Activated naive CD8-positive, alpha-beta T cell (primary cell): ENCODE data around the gene ZNF384.

Experiments used
- H3K27ac Mint-ChIP-seq: one replicate; pipeline ENCODE4 v1.8.0; 2021; ENCODE audit warnings: mixed read lengths
- H3K27me3 Mint-ChIP-seq: one replicate; pipeline ENCODE4 v1.8.0; 2021; ENCODE audit warnings: mixed read lengths
- H3K36me3 Mint-ChIP-seq: one replicate; pipeline ENCODE4 v1.8.0; 2021; ENCODE audit warnings: mixed read lengths
- H3K4me1 Mint-ChIP-seq: one replicate; pipeline ENCODE4 v1.8.0; 2021; ENCODE audit warnings: low read depth, mixed read lengths
- H3K4me3 Mint-ChIP-seq: one replicate; pipeline ENCODE4 v1.8.0; 2021; ENCODE audit warnings: mild to moderate bottlenecking, mixed read lengths
- H3K9me3 Mint-ChIP-seq: one replicate; pipeline ENCODE4 v1.8.0; 2021; ENCODE audit warnings: low read depth, mixed read lengths

The ZNF384 gene

DNA sequence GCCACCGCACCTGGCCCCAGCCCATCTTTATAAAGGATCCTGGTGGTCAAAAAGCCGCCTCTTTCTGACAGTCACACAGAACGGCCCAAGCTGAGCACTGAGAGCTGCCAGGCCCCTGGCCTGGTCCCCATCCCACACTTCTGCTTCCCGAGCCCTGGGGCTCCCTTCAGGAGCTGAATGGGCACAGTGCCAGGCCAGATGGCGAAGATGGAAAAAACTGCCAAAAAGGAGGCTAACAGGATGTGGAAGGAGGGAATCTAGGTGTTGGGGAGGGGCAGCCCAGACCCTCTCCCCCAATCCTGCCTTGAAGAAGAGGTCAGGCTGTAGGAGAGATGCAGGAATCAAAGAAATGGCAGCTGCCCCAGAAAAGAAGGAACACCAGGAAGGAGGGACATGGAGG lies 58.4 kb downstream of the ZNF384 start:
- peak overlapping the region; percentile 99 for H3K27ac Mint-ChIP-seq
- H3K4me1 Mint-ChIP-seq = peaks cover 69% of the 10 kb centered on the region
- H3K9me3 Mint-ChIP-seq = no peaks in the 10 kb centered on the region
- no peaks in the 10 kb centered on the region for H3K27me3 Mint-ChIP-seq
- no peaks in the 10 kb centered on the region for H3K36me3 Mint-ChIP-seq
- peak overlapping the region; percentile 85 for H3K4me3 Mint-ChIP-seq

DNA sequence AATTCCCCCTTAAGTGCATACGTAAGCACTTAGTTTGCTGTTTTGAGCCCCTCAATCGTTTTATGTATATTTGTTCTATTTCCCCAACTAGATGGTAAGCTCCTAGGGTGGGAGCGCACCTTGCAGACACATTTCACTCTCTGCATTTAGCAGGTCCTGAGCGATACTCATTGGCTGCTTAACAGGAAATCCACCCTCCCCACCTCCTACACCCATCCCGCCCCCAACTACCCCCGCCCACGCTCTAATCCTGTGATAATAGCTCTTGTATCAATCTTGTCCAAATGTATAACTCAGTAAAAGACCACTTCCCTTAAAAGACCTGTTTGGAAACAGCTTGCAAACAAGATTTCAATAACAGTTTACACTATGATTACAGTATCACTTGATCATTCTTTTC lies 61.6 kb downstream of the ZNF384 start:
- Mint-ChIP-seq H3K36me3 (peaks cover 2% of the 10 kb centered on the region), H3K4me1 (peaks cover 48% of the 10 kb centered on the region), H3K27ac (peak overlapping the region; percentile 93), H3K27me3 (no peaks in the 10 kb centered on the region), H3K9me3 (no peaks in the 10 kb centered on the region), H3K4me3 (peak overlapping the region; percentile 90)

DNA sequence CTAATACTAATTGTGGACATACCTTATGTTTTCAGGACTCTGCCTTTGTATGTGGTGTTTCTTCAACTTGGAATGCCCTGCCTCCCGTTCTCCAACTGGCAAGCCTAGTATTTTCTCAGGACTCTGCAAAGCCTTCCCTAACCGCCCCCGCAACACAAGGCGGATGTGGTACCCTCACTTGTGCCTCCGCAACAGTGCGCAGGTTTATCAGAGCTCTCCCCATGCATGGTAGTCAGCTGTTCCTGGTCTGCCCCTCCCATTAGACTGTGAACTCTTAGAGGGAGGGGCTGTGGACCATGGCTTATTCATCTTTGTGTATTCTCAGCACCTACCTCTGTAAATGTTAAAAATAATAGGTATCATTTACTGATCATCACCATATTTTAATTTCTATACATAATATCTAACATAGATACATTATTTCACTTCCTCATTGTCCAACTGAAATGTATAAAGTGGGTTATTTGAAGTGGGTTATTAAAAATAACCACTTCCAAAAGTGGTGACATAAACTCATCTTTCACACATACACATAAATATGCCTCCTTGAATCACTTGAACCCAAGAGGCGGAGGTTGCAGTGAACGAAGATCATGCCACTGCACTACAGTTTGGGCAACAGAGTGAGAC lies 62.4 kb downstream of the ZNF384 start:
- H3K27me3 Mint-ChIP-seq = no peaks in the 10 kb centered on the region
- H3K36me3 Mint-ChIP-seq = peaks cover 2% of the 10 kb centered on the region
- no peaks in the 10 kb centered on the region for H3K9me3 Mint-ChIP-seq
- H3K4me1 Mint-ChIP-seq = peaks cover 40% of the 10 kb centered on the region
- peak overlapping the region; percentile 83 for H3K27ac Mint-ChIP-seq
- peak overlapping the region; percentile 90 for H3K4me3 Mint-ChIP-seq

DNA sequence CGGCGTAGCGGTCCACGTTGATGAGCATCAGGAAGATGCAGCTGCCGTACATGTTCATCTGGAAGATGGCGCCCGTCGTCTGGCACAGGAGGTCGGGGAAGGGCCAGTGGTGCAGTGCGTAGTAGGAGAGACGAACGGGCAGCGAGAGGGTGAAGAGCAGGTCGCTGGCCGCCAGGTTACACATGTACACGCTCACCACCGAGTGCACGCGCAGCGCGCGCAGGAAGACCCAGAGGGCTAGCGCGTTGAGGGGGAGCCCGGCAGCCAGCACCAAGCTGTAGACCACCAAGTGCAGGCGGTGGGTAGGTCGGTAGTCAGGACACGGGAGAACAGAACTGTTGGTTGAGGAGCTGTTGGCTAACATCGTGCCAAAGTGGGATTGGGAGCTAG lies 68.3 kb downstream of the ZNF384 start:
- Mint-ChIP-seq H3K27me3 (no peaks in the 10 kb centered on the region), H3K27ac (peak overlapping the region; percentile 70), H3K9me3 (no peaks in the 10 kb centered on the region), H3K4me1 (peaks cover 24% of the 10 kb centered on the region), H3K36me3 (peaks cover 2% of the 10 kb centered on the region), H3K4me3 (peak overlapping the region; percentile 69)

DNA sequence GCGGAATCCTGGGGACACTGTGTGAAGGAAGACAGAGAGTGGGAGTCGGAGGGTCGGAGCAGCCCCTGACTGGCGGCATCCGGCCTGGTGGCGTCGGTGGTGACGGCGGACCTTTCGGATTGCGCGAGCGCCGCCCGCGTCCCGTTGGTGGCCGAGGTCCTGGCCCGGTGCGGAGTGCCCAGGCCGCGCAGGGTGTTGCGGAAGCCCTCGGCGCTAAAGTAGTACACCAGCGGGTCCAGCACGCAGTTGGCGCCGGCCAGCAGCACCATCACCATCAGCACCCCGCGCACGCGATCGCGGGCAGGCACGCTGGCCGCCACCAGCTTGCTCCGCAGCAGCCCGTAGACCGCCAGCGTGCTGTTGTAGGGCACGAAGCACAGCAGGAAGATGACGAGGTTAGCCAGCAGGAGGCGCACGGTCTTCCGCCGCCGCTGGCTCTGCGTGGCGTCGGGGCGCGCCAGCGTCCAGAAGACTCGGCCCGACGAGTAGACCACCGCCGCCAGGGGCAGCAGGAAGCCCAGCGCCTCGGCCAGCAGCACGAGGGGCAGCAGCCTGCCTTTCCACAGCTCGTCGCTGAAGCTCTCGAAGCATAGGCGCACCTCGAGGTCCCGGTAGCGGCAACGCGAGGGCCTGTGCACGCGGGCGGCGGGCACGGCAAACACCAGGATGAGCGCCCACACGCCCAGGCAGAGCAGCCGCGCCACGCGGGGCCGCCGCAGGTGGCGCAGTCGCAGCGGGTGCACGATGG lies 68.9 kb downstream of the ZNF384 start:
- Mint-ChIP-seq H3K27ac (peak overlapping the region; percentile 70), H3K9me3 (no peaks in the 10 kb centered on the region), H3K4me3 (peak overlapping the region; percentile 69), H3K36me3 (peaks cover 2% of the 10 kb centered on the region), H3K27me3 (no peaks in the 10 kb centered on the region), H3K4me1 (peaks cover 26% of the 10 kb centered on the region)

DNA sequence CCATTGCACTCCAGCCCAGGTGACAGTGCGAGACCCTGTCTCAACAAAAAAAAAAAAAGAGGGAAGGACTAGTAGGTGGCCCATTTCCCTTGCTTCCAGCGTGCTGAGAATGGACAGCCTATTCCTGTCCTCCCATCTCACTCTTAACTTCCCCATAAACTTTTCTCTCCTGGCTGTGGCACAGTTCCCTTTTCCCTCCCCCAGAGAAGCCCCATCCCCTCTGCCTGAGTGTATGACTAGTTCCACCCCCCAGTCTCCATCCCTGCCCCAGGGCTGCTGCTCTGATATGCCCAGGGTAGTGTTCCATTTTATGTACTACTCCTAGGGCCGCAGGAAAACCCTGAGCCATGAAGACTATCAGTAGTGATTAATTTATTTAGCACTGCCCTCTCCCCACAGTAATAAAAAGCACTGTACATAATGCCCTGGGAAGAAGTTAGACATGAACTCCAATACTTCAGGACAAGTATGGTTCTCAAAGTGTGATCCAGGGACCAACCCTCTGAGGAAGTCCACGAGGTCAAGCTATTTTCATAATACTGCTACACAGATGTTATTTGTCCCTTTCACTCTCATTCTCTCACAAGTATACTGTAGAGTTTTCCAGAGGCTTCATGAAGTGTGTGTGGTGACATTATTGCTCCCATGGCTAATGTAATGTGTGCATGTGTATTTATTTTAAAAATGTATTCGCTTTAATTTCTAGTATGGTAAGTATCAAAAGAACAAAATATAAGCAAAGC lies 70.5 kb downstream of the ZNF384 start:
- peaks cover 30% of the 10 kb centered on the region for H3K4me1 Mint-ChIP-seq
- peak overlapping the region; percentile 81 for H3K27ac Mint-ChIP-seq
- no peak overlapping the region for H3K4me3 Mint-ChIP-seq

More for the DNA sequence above, 70.5 kb downstream of the ZNF384 start:
- Mint-ChIP-seq H3K36me3 (no peaks in the 10 kb centered on the region), H3K27me3 (no peaks in the 10 kb centered on the region), H3K9me3 (no peaks in the 10 kb centered on the region)
